Mammary epithelial cell (primary cell): Measurements from ENCODE around the gene SLC19A1.

Source experiments
- EZH2 ChIP-seq: IDR thresholded peaks from 2 replicates; pipeline ENCODE4 v1.6.1; 2012; ENCODE audit warnings: low read length, inconsistent platforms, borderline replicate concordance
- TF ChIP-seq, protein P1 (sequence below), 2 donors: IDR thresholded peaks in 1 of 2; conservative IDR thresholded peaks in 1 of 2; 2 replicates each; pipeline ENCODE4 v1.5.1; 2011 to 2012; ENCODE audit warnings: inconsistent platforms in 2 of 2, low read length in 2 of 2, mild to moderate bottlenecking in 2 of 2, control low read depth in 1 of 2, low read depth in 1 of 2; ENCODE audit not compliant: insufficient read depth in 1 of 2; ENCODE audit errors: extremely low read depth in 1 of 2

DNA sequence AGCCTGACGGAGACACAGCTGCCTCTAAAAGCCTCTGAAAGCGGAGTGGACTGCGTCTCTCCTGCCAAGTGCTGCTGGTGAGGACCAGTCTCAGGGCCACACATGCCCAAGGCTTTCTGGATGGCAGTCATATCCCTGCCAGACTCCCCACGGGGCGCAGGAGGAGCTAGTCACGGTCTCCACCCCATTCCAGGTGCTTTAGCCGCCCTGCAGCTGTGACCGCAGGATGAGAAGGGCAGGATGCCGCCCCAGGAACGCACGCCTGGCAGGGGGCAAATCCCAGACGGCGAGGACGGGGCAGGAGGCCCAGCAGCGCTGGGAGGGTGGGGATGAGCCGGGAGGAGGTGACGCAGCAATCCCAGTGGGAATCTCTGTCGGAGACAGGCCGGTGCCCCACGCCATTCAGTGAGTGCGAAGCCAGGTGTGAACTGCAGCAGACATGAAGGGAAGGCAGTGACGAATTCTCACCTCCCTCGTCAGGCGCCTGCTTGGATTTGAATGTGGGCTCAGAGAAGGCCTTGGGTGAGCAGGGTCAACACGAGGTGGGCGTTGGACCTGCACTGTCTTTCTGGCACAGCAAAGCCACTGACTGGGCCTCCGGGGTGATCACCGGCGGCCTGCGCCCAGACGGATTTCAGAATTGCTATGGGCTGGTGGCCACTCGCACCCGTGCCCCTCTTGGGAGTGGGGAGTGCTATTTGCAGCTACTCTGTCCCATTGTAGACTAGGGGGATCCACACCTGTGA lies 38.5 kb upstream of the SLC19A1 start:
- TF ChIP-seq, protein P1, sequence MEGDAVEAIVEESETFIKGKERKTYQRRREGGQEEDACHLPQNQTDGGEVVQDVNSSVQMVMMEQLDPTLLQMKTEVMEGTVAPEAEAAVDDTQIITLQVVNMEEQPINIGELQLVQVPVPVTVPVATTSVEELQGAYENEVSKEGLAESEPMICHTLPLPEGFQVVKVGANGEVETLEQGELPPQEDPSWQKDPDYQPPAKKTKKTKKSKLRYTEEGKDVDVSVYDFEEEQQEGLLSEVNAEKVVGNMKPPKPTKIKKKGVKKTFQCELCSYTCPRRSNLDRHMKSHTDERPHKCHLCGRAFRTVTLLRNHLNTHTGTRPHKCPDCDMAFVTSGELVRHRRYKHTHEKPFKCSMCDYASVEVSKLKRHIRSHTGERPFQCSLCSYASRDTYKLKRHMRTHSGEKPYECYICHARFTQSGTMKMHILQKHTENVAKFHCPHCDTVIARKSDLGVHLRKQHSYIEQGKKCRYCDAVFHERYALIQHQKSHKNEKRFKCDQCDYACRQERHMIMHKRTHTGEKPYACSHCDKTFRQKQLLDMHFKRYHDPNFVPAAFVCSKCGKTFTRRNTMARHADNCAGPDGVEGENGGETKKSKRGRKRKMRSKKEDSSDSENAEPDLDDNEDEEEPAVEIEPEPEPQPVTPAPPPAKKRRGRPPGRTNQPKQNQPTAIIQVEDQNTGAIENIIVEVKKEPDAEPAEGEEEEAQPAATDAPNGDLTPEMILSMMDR (conservative IDR thresholded peaks at IDR 0.05 in 1 of 2, IDR thresholded peaks at IDR 0.05 in 1 of 2; ENCODE audit: extremely low read depth in 1 of 2, insufficient read depth in 1 of 2, low read depth in 1 of 2, low read length in 2 of 2): no peak
- TF ChIP-seq EZH2: no peak
